Endothelial cell of umbilical vein (primary cell): ENCODE data around the gene LYRM4. TPM values are rescaled to one million over a fixed set of nuclear protein-coding genes. Genes with fewer than 3 reads are reported as not detected.

Experiments
- BruUV-seq: library from RNA; stranded (reverse); fragments of 400-500 nt; replicated peaks from 2 replicates; lab custom pipeline; 2021; lab: Mats Ljungman, UMichigan
- CTCF ChIA-PET: fragments of 300-600, 350-600 bp; sonication (Branson Sonifier 250); formaldehyde crosslinking; loops from one replicate; lab custom pipeline; 2021; ENCODE audit warnings: antibody characterized with exemption, inconsistent platforms; lab: Charles Lee
- POLR2A ChIA-PET: fragments of 300-600, 350-600 bp; sonication (Branson Sonifier 250); formaldehyde crosslinking; loops from one replicate; lab custom pipeline; 2021; ENCODE audit warnings: antibody characterized with exemption, inconsistent platforms; lab: Charles Lee
- DNase-seq: peaks from one replicate; pipeline ENCODE4 v3.0.0-alpha.2; 2011; ENCODE audit warnings: low read depth, low spot score
- FAIRE-seq: peaks from 2 replicates; lab custom pipeline; 2011; peaks lifted over from hg19 to GRCh38; lab: Jason Lieb, UNC
- H2AFZ ChIP-seq: 2 replicates; pipeline ENCODE4 v1.6.0; 2012; ENCODE audit warnings: low read depth, low read length, control low read depth, inconsistent platforms
- H3K27ac ChIP-seq: 2 replicates; pipeline ENCODE4 v1.5.1; 2011; ENCODE audit warnings: low read depth, mild to moderate bottlenecking, control low read depth, low read length, moderate library complexity; ENCODE audit not compliant: insufficient read depth
- H3K27me3 ChIP-seq, 2 experiments: 2 replicates each; pipeline versions ENCODE4 v1.6.0 to v1.6.1; 2011; ENCODE audit warnings: low read length in 2 of 2, mixed read lengths in 1 of 2; ENCODE audit not compliant: control insufficient read depth in 2 of 2, insufficient read depth in 2 of 2
- H3K36me3 ChIP-seq, 2 experiments: 2 replicates in 1 of 2; 3 replicates in 1 of 2; pipeline ENCODE4 v1.5.1; 2011; ENCODE audit warnings: low read length in 2 of 2, mild to moderate bottlenecking in 1 of 2, moderate library complexity in 1 of 2; ENCODE audit not compliant: control insufficient read depth in 2 of 2, insufficient read depth in 2 of 2; ENCODE audit errors: extremely low read depth in 1 of 2
- H3K4me1 ChIP-seq: 3 replicates; pipeline ENCODE4 v1.5.1; 2011; ENCODE audit warnings: mild to moderate bottlenecking, low read length; ENCODE audit not compliant: control insufficient read depth, insufficient read depth; ENCODE audit errors: extremely low read depth
- H3K4me2 ChIP-seq: 2 replicates; pipeline ENCODE4 v1.6.1; 2011; ENCODE audit warnings: low read length, control low read depth, mixed read lengths; ENCODE audit not compliant: insufficient read depth
- H3K4me3 ChIP-seq, 3 experiments: fragments of 200-600 bp in 1 of 3; sonication (generic), shearing (Covaris generic) in 1 of 3; replicated peaks in 1 of 3; 2 replicates each; pipeline ENCODE4 v1.5.1; 2011 to 2016; ENCODE audit warnings: control low read depth in 3 of 3, low read length in 3 of 3, mild to moderate bottlenecking in 2 of 3, inconsistent platforms in 1 of 3, low read depth in 1 of 3, moderate library complexity in 1 of 3; ENCODE audit not compliant: insufficient read depth in 1 of 3
- H3K79me2 ChIP-seq: 2 replicates; pipeline ENCODE4 v1.6.0; 2012; ENCODE audit warnings: low read length, inconsistent platforms; ENCODE audit not compliant: control insufficient read depth, insufficient read depth
- H3K9ac ChIP-seq: replicated peaks from 2 replicates; pipeline ENCODE3; 2011; ENCODE audit warnings: low read length, control low read depth; ENCODE audit not compliant: insufficient read depth; ENCODE audit errors: extremely low read depth
- H3K9me1 ChIP-seq: replicated peaks from 3 replicates; pipeline ENCODE4 v1.6.0; 2011; ENCODE audit warnings: mild to moderate bottlenecking, low read length; ENCODE audit not compliant: control insufficient read depth, insufficient read depth; ENCODE audit errors: extremely low read depth
- H3K9me3 ChIP-seq: replicated peaks from 2 replicates; pipeline ENCODE4 v1.5.1; 2012; ENCODE audit warnings: low read length, inconsistent platforms; ENCODE audit not compliant: control insufficient read depth, insufficient read depth
- H4K20me1 ChIP-seq: replicated peaks from 2 replicates; pipeline ENCODE3; 2011; ENCODE audit warnings: mild to moderate bottlenecking, low read length; ENCODE audit not compliant: control insufficient read depth, insufficient read depth; ENCODE audit errors: extremely low read depth
- CTCF ChIP-seq, 2 donors: IDR thresholded peaks; 1 replicate in 1 of 2; 2 replicates in 1 of 2; pipeline ENCODE4 v1.5.1; 2011; ENCODE audit warnings: low read length in 2 of 2, mild to moderate bottlenecking in 2 of 2, moderate library complexity in 2 of 2, control low read depth in 1 of 2, inconsistent platforms in 1 of 2, low read depth in 1 of 2; ENCODE audit not compliant: insufficient read depth in 1 of 2; ENCODE audit errors: extremely low read depth in 1 of 2
- EZH2 ChIP-seq: IDR thresholded peaks from 2 replicates; pipeline ENCODE4 v1.6.1; 2012; ENCODE audit warnings: borderline replicate concordance, low read depth, mild to moderate bottlenecking, moderate library complexity, low read length, inconsistent platforms; ENCODE audit not compliant: severe bottlenecking
- FOS ChIP-seq: IDR thresholded peaks from 2 replicates; pipeline ENCODE4 v1.6.1; 2011; ENCODE audit warnings: mild to moderate bottlenecking, low read length, moderate library complexity, borderline replicate concordance; ENCODE audit not compliant: insufficient read depth
- GATA2 ChIP-seq: IDR thresholded peaks from 2 replicates; pipeline ENCODE4 v1.7.0; 2011; ENCODE audit warnings: low read depth, mild to moderate bottlenecking, moderate library complexity, mixed read lengths, low read length; ENCODE audit not compliant: insufficient read length, insufficient read depth
- JUN ChIP-seq: IDR thresholded peaks from 2 replicates; pipeline ENCODE4 v1.6.1; 2011; ENCODE audit warnings: borderline replicate concordance, low read depth; ENCODE audit not compliant: insufficient read length, insufficient read depth
- MAX ChIP-seq: IDR thresholded peaks from 2 replicates; pipeline ENCODE4 v1.6.1; 2011; ENCODE audit not compliant: insufficient read depth, insufficient read length
- MYC ChIP-seq: IDR thresholded peaks from one replicate; pipeline ENCODE4 v1.6.1; 2011; ENCODE audit warnings: mild to moderate bottlenecking, low read depth, low read length
- POLR2A ChIP-seq: IDR thresholded peaks from 2 replicates; pipeline ENCODE4 v1.6.1; 2012; ENCODE audit warnings: low read depth, mild to moderate bottlenecking, control low read depth, low read length
- POLR2AphosphoS5 ChIP-seq: IDR thresholded peaks from 2 replicates; pipeline ENCODE4 v1.6.1; 2012; ENCODE audit warnings: low read depth, mild to moderate bottlenecking, control low read depth, low read length, moderate library complexity; ENCODE audit not compliant: insufficient read depth
- dilution Hi-C: fragments of 300-500 bp; cut with MboI; formaldehyde crosslinking; loops from one replicate; pipeline ENCODE4 v1.15.0; 2019; ENCODE audit warnings: low sequenced_read_pairs; ENCODE audit not compliant: extremely low pct_ligation_motif_present
- intact Hi-C: fragments of 100-400 bp; cut with micrococcal nuclease; formaldehyde crosslinking; loops from one replicate; pipeline ENCODE4 v1.10.0; 2022
- polyA plus RNA-seq, 4 experiments: library from polyadenylated mRNA; depleted of rRNA in 3 of 4; stranded (reverse) in 3 of 4; unstranded in 1 of 4; fragments of >200 nt; gene quantifications; 2 replicates each; pipeline versions ENCODE4 v1.2.1 to v1.2.3, GENCODE V29; 2011 to 2012; ENCODE audit warnings: missing spikeins in 1 of 4
- total RNA-seq: library from RNA; stranded (reverse); gene quantifications from 2 replicates; pipeline ENCODE4 v1.2.3, GENCODE V29; 2021

Gene LYRM4
- total and polyA plus RNA-seq, 2 donors (not counting 3 experiments of a cell fraction or from before 2014, with no cell fraction given): 39.5 to 44.0 TPM

DNA sequence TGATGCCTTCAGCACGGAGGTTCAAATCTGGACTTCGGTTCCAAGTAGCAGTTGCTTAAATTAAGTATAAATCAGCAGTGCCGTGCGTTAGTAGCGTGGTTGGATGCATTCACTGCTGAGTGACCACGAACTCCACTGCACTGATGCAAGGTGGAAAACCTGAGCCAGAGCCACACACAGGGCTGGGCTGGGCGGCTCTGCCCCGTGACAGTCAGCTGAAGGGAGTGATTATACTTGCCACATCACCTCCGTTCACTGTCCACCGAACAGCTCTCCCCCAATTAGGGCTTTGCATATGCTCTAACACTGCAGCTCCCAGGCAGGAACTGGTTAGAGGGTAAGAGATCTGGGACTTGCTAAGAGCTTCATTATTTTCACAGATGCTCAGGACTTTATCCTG is 153.4 kb downstream of the LYRM4 start:
- POLR2A ChIA-PET: no interaction called here
- Histone ChIP-seq H4K20me1 (no peaks in the 10 kb centered on the region), H3K27ac (no peak overlapping the region), H3K9me3 (no peaks in the 10 kb centered on the region), H3K9ac (no peak overlapping the region), H3K27me3 (no peaks in the 10 kb centered on the region), H2AFZ (no peak overlapping the region), H3K4me3 (no peak overlapping the region), H3K79me2 (no peaks in the 10 kb centered on the region), H3K9me1 (no peaks in the 10 kb centered on the region), H3K4me2 (no peak overlapping the region), H3K4me1 (no peaks in the 10 kb centered on the region), H3K36me3 (no peaks in the 10 kb centered on the region)
- intact Hi-C loops: no loop called here
- no peak for TF ChIP-seq GATA2
- no peak for TF ChIP-seq MAX
- no peak for TF ChIP-seq POLR2AphosphoS5
- TF ChIP-seq CTCF (IDR thresholded peaks at IDR 0.05; ENCODE audit: extremely low read depth in 1 of 2, insufficient read depth in 1 of 2, low read depth in 1 of 2, low read length in 2 of 2): no peak
- TF ChIP-seq JUN: no peak
- TF ChIP-seq POLR2A: no peak
- TF ChIP-seq EZH2: no peak
- no peak for TF ChIP-seq FOS
- TF ChIP-seq MYC: no peak
- BruUV-seq: no TSS peak
- FAIRE-seq (no peak), DNase-seq (no peak)
- dilution Hi-C loops: no loop called here
- CTCF ChIA-PET: no interaction called here
